ENCODE data around the gene ATG13.

GRCh38 chr11:46679241-46680163 lies 62.1 kb downstream of the ATG13 start:
- TF ChIP-seq CTCF (IDR thresholded peaks at IDR 0.05 in 8 of 11, conservative IDR thresholded peaks at IDR 0.05 in 3 of 11) = no peak
- no peak for TF ChIP-seq POLR2A (IDR thresholded peaks at IDR 0.05)

Measured in spleen (tissue), 7 donors.